DMS53 treated with DMSO at 0.1 percent for 48 hours (cell line): ENCODE data around the gene EVC2.
"Not testable (repeated sequence)": the region's sequence is repeated elsewhere in the genome, so short reads cannot be mapped to it uniquely, and the experiment has no call there.

Experiments used
- DNase-seq: peaks from one replicate; lab custom pipeline; 2025; ENCODE audit not compliant: unreplicated experiment; lab: John Stamatoyannopoulos, UW

Gene EVC2

GRCh38 chr4:5632066-5632440 is 76.3 kb downstream of the EVC2 start:
- DNase-seq: no peak

- no peak for DNase-seq
These were observed 76.8 kb downstream of the EVC2 start for GRCh38 chr4:5631352-5632065.

GRCh38 chr4:5630762-5631161 is 77.6 kb downstream of the EVC2 start:
- no peak for DNase-seq

DNA sequence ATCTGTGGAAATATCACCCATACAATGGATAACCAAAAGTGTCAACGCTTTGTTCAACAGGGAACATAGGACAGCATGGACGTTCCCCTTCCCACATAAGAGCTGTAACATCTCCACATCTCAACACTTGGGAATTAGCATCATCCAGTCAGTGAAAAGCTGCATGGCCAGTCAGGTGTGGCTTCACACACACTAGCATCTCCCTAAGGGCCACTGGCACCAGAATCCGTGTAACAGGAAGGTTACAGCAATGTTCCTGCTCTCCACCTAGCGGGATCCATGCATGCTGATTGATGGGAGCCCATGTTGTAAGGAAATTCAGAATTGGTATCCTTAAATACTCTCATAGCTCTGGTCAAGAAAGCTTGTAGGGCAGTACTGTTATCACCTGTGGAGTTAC is 78.8 kb downstream of the EVC2 start:
- no peak for DNase-seq

- DNase-seq: no peak
These were observed 81.4 kb downstream of the EVC2 start for GRCh38 chr4:5626913-5627312.

DNA sequence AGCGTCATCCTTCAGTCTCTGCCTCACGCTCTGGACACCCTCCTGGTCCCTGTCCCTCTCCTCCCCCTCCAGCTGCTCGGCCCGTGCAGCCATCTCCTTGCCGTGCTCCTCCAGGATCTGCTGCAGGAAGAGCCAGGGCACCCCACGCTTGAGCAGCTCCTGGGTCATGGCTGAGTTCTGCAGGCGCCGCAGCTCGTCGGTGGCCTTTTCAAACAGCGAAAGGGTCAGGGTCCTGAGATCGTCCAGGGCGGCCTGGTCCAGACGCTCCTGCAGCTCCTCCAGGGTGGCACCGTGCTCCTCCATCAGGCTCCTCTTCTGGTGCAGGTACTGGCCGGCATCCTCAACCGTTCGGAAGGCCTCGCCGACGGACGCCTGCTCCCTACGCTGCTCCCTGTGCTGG is 85.8 kb downstream of the EVC2 start:
- DNase-seq: no peak

- no peak for DNase-seq
These were observed 88.3 kb downstream of the EVC2 start for GRCh38 chr4:5619913-5620625.

DNA sequence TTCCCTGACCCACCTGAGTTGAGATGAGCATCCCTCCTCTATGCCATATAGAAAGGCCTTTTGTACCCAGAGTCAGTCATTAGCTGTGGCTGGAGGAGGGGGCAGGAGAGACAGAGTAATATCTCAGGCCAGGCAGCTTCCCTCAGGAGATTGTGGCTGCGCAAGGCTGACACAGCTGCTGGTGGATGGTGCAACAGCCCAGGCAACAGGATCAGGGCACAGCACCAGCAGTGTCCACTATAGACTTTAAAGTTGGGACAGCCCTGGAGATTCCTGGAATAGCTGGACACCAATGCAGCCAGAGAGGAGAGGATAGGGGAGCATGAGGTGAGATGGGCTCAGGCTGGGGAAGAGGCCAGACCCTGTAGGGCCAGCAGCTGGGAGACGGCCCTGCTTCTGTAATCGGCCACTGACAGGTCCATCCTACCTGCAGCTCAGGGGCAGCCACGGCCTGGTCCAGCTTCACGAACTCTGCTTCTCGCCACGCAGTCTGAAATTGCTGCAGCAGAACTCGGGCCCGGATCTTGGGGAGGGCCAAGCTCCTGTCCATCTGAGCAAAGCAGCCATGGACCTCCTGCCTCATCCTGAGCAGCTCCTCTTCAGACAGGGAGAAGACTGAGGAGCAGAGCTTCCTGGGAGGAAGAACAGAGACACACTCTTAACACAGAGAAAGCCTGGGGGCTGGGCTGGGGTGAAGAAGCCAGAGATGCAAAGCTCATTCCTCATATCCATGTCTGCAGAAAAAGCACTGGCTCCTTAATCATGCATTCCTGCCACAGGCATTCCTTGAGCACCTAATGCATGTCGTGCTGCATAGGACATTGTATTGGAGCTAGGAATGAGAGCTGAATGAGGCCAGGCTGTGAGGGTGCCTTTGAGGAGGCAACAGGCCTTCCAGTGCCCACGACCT is 90.1 kb downstream of the EVC2 start:
- DNase-seq: no peak

- no peak for DNase-seq
These were observed 91.9 kb downstream of the EVC2 start for GRCh38 chr4:5616331-5616950.

- no peak for DNase-seq
These were observed 92.8 kb downstream of the EVC2 start for GRCh38 chr4:5615496-5616075.

DNA sequence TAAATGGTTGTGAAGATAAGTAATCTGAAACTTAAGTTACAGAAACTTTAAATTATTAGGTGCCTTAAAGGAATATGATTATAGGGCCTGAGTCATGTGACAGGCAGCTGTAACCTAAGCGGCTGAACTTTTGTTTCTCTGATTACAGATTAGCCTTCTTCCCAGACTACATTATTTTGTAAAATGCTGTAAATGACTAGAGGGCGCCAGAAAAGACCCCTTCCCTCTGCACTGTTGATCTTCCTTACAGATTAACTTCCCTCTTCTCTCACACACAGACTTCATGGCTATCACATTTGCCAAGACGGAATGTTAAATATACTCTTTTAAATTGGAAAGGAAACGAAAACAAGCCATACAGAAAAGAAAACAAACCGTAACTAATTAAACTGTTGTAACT is 96.6 kb downstream of the EVC2 start:
- DNase-seq: no peak

DNA sequence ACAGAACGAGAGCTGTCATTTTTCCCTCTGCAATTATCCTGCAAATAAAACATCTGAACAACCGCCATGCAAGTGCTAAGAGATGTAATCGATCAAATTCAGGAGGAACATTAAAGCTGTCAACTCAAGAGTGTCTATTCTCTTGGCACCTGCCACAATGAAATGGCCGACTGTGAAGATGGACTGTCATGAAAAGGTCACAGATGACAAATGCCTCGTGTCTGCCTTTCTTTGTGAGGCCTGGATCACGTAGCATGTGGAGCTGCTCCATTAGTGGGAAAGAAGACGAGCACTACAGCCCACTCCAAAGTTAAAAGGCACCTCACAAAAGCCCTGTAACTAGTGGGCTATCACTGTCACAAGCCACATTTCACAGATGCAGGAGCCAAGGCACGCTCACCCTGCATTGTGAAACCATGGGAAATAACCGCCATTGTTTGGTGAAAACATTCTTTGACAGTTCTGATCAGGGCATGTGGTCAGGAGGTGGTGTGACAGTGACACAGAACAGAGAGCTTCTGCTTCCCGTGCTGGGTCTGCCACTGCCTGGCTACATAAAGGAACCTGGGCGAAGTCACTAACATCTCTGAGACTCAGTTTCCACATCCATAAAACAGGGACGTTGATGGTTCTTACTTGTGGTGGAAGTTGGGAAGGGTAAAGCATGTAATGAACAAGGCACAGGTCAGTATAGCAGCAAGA is 98.9 kb downstream of the EVC2 start:
- no peak for DNase-seq

- not testable (repeated sequence) for DNase-seq
These were observed 114.5 kb downstream of the EVC2 start for GRCh38 chr4:5593828-5594227.

- DNase-seq: no peak
These were observed 116.1 kb downstream of the EVC2 start for GRCh38 chr4:5592272-5592671.

- DNase-seq: no peak
These were observed 118.9 kb downstream of the EVC2 start for GRCh38 chr4:5589495-5589894.

DNA sequence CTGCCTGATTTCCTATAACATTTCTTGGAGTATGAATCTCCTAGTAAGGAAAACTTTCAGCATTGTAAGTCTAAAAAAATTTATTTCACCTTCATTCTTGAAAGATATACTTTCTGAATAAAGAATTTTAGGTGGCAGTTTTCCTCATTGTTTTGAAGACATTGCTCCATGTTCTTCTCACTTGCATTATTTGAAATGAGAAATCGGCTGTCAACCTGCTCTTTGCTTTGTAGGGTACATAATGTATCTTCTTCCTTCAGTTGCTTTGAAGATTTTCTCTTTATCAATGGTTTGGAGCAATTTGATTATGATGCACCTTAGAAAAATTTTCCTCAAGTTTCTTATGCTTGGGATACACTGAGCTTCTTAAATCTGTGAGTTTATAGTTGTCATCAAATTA is 120.3 kb downstream of the EVC2 start:
- DNase-seq: no peak

GRCh38 chr4:5575941-5576340 is 132.4 kb downstream of the EVC2 start:
- DNase-seq: no peak

- no peak for DNase-seq
These were observed 134.0 kb downstream of the EVC2 start for GRCh38 chr4:5574386-5574785.

- DNase-seq: no peak
These were observed 134.4 kb downstream of the EVC2 start for GRCh38 chr4:5573965-5574364.

GRCh38 chr4:5572751-5573150 is 135.6 kb downstream of the EVC2 start:
- DNase-seq: no peak
